AG09319 (cell line): Measurements from ENCODE around the gene TCHHL1.

Source experiments
- DNase-seq: peaks from one replicate; pipeline ENCODE4 v3.0.0-alpha.2; 2010; ENCODE audit warnings: low read depth; ENCODE audit errors: extremely low read depth
- TF ChIP-seq, protein P1 (sequence below): IDR thresholded peaks from 2 replicates; pipeline ENCODE4 v1.5.1; 2011; ENCODE audit warnings: low read depth, mild to moderate bottlenecking, inconsistent platforms, low read length, moderate library complexity

TCHHL1 gene

DNA sequence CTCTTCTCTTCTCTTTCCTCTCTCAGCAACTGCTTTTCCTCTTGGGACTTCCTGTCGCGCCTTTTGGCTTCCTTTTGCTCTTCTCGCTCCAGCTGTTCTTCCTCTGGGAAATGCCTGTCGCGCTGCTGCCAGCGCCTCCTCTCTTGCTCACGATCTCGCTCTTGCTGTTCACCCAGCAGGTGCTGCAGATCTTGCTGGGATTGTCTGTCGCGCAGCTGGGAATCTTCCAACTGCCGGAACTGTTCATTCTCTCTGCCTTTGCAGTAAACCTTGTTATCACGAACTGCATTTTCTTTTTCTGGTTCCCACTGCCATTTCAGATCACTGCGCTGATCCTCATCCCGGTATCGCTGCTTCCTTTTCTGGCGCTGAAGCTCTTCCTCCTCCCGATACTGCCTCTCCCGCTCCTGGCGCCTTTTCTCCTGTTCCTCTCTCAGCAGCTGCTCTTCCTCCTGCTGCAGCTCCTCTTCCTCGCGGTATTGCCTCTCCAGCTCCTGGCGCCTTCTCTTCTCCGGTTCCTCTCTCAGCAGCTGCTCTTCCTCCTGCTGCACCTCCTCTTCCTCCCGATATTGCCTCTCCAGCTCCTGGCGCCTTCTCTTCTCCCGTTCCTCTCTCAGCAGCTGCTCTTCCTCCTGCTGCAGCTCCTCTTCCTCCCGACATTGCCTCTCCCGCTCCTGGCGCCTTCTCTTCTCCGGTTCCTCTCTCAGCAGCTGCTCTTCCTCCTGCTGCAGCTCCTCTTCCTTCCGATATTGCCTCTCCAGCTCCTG lies 20.6 kb upstream of the TCHHL1 start:
- TF ChIP-seq, protein P1, sequence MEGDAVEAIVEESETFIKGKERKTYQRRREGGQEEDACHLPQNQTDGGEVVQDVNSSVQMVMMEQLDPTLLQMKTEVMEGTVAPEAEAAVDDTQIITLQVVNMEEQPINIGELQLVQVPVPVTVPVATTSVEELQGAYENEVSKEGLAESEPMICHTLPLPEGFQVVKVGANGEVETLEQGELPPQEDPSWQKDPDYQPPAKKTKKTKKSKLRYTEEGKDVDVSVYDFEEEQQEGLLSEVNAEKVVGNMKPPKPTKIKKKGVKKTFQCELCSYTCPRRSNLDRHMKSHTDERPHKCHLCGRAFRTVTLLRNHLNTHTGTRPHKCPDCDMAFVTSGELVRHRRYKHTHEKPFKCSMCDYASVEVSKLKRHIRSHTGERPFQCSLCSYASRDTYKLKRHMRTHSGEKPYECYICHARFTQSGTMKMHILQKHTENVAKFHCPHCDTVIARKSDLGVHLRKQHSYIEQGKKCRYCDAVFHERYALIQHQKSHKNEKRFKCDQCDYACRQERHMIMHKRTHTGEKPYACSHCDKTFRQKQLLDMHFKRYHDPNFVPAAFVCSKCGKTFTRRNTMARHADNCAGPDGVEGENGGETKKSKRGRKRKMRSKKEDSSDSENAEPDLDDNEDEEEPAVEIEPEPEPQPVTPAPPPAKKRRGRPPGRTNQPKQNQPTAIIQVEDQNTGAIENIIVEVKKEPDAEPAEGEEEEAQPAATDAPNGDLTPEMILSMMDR = no peak
- no peak for DNase-seq

DNA sequence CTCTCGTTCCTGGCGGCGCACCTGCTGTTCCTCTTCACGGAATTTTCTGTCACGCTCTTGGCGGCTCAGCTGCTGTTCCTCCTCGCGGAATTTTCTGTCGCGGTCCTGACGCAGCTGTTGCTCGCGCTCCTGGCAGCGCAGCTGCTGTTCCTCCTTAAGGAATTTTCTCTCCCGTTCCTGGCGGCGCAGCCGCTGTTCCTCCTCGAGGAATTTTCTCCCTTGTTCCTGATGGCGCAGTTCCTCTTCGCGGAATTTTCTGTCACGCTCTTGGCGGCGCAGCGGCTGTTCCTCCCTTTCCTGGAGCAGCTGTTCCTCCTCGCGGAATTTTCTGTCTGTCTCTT lies 20.0 kb upstream of the TCHHL1 start:
- TF ChIP-seq, protein P1 = no peak
- DNase-seq = no peak

DNA sequence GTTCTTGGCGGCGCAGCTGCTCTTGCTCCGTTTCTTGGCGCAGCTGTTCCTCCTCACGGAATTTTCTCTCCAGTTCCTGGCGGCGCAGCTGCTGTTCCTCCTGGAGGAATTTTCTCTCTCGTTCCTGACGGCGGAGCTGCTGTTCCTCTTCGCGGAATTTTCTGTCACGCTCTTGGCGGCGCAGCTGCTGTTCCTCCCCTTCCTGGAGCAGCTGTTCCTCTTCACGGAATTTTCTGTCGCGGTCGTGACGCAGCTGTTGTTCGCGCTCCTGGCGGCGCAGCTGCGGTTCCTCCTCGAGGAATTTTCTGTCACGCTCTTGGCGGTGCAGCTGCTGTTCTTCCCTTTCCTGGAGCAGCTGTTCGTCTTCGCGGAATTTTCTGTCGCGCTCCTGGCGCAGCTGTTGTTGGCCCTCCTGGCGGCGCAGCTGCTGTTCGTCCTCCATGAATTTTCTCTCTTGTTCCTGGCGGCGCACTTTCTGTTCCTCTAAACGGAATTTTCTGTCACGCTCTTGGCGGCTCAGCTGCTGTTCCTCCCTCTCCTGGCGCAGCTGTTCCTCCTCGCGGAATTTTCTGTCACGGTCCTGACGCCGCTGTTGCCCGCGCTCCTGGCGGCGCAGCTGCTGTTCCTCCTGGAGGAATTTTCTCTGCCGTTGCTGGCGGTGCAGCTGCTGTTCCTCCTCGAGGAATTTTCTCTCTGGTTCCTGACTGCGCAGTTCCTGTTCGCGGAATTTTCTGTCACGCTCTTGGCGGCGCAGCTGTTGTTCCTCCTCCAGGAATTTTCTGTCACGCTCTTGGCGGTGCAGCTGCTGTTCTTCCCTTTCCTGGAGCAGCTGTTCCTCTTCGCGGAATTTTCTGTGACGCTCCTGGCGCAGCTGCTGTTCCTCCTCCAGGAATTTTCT lies 19.4 kb upstream of the TCHHL1 start:
- no peak for DNase-seq
- TF ChIP-seq, protein P1 = no peak

DNA sequence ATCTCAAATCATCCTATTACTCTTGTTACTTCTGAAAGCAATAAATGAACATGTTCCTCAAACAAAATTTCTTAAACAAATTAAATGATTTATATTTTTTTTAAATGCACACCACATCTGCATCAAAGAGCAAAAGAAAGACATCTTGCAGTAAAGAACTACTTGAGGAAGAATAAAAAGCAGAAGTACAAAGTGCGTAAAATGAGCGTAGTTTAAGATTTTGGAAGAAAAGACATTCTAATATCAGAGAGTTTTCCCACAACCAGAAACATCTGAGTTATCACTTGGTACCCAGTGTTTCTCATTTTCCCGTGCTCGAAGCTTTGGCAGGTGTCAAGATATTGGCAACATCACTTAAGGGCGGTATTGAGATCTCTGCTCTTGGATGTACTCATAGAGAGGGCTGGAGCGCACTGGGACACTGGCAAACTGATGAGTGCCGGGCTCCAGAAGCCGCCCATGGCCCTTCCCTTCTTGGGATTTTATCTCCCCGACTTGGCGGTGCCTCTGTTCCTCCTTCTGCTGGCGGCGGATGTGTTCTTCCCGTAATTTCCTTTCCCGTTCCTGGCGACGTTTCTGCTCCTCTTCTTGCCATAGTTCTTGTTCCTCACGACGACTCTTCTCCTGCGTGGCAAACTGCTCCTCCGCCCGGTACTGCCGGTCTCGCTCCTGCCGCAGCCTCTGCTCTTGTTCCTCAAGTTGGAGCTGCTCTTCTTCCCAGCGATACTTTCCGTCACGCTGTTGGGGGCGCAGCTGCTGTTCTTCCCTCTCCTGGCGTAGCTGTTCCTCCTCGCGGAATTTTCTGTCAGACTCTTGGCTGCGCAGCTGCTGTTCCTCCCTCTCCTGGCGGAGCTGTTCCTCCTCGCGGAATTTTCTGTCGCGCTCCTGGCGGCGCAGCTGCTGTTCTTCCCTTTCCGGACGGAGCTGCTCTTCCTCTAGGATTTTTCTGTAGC lies 18.4 kb upstream of the TCHHL1 start:
- no peak for DNase-seq
- TF ChIP-seq, protein P1 = no peak

DNA sequence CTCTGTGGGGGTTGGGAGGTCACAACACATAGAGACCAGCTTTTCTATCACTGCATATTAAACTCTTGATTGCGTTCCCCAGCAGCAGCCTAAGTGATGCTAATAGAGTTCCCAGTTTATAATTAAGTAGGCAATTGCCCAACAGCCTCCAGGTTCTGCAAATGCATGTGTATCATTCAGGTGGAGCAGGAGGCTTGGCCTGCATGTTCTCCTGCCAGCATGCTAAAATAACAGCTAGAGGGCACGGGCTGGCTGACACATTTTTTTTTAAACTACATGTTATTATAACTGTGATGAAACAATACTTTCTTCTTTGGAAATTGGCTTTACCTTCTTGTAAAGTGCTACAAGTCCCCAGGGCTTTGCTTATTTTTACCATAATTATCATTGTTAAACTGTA lies 16.0 kb upstream of the TCHHL1 start:
- no peak for DNase-seq
- TF ChIP-seq, protein P1 = no peak

DNA sequence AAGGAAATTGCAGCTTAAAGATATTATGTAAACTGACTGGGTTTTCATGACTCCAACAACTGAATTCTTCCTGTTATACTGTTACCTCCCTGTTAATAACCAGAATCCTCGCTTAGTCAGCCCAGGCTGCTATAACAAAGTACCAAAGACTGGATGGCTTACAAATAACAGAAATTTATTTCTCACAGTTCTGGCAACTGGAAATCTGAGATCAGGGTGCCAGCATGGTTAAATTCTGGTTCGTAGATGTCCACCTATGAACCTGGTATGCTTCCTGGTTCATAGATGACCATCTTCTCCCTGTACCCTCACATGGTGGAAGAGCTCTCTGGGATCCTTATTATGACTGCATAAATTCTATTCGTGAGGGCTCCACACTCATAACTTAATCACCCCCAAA lies 8.1 kb upstream of the TCHHL1 start:
- TF ChIP-seq, protein P1 = no peak

More for the DNA sequence above, 8.1 kb upstream of the TCHHL1 start:
- DNase-seq = no peak
